Trophoblast cell (in vitro differentiated cells and primary cell): ENCODE data around the gene ACSM2A.
"Not testable (repeated sequence)": the region's sequence is repeated elsewhere in the genome, so short reads cannot be mapped to it uniquely, and the experiment has no call there.

Source experiments
- DNase-seq, 2 donors: peaks; one replicate each; pipeline ENCODE4 v3.0.0-alpha.2; 2016
- H2AFZ ChIP-seq: 2 replicates; pipeline ENCODE4 v1.6.1; 2013; ENCODE audit warnings: low read length, moderate library complexity, mild to moderate bottlenecking; ENCODE audit not compliant: insufficient read depth, poor library complexity
- H2AK5ac ChIP-seq: 2 replicates; pipeline ENCODE4 v1.6.1; 2013; ENCODE audit warnings: mild to moderate bottlenecking, low read length
- H2BK120ac ChIP-seq: 2 replicates; pipeline ENCODE4 v1.6.1; 2013; ENCODE audit warnings: low read length, mild to moderate bottlenecking, moderate library complexity; ENCODE audit not compliant: insufficient read depth, poor library complexity
- H2BK12ac ChIP-seq: 2 replicates; pipeline ENCODE4 v1.6.1; 2013; ENCODE audit warnings: mild to moderate bottlenecking, low read length, moderate library complexity
- H2BK5ac ChIP-seq: 2 replicates; pipeline ENCODE4 v1.6.1; 2013; ENCODE audit warnings: low read length, low read depth, moderate library complexity, mild to moderate bottlenecking; ENCODE audit not compliant: poor library complexity
- H3K14ac ChIP-seq: 2 replicates; pipeline ENCODE4 v1.6.1; 2013; ENCODE audit warnings: mild to moderate bottlenecking, low read length
- H3K18ac ChIP-seq: 2 replicates; pipeline ENCODE4 v1.6.1; 2013; ENCODE audit warnings: mild to moderate bottlenecking, low read length
- H3K23ac ChIP-seq: 2 replicates; pipeline ENCODE4 v1.6.1; 2013; ENCODE audit warnings: low read length
- H3K27ac ChIP-seq: 2 replicates; pipeline ENCODE4 v1.5.1; 2013; ENCODE audit warnings: low read depth, mild to moderate bottlenecking, inconsistent platforms, low read length, moderate library complexity
- H3K27me3 ChIP-seq: 2 replicates; pipeline ENCODE4 v1.6.1; 2013; ENCODE audit warnings: inconsistent platforms, mild to moderate bottlenecking, low read length, moderate library complexity; ENCODE audit not compliant: insufficient read depth
- H3K36me3 ChIP-seq, 2 experiments: 1 replicate in 1 of 2; 2 replicates in 1 of 2; pipeline ENCODE4 v1.6.1; 2013; ENCODE audit warnings: low read length in 2 of 2, mild to moderate bottlenecking in 2 of 2, moderate library complexity in 1 of 2; ENCODE audit not compliant: insufficient read depth in 2 of 2, control insufficient read depth in 1 of 2
- H3K4ac ChIP-seq: 2 replicates; pipeline ENCODE4 v1.6.1; 2013; ENCODE audit warnings: low read depth, mild to moderate bottlenecking, low read length, moderate library complexity
- H3K4me1 ChIP-seq, 2 experiments: 1 replicate in 1 of 2; 2 replicates in 1 of 2; pipeline ENCODE4 v1.6.1; 2013; ENCODE audit warnings: low read length in 2 of 2, mild to moderate bottlenecking in 2 of 2, moderate library complexity in 1 of 2; ENCODE audit not compliant: insufficient read depth in 2 of 2, control insufficient read depth in 1 of 2
- H3K4me2 ChIP-seq: 2 replicates; pipeline ENCODE4 v1.6.1; 2013; ENCODE audit warnings: inconsistent platforms, mild to moderate bottlenecking, low read length, moderate library complexity
- H3K4me3 ChIP-seq: 2 replicates; pipeline ENCODE4 v1.5.1; 2013; ENCODE audit warnings: mild to moderate bottlenecking, low read depth, low read length, inconsistent platforms
- H3K79me1 ChIP-seq: one replicate; pipeline ENCODE4 v1.6.1; 2013; ENCODE audit warnings: low read length
- H3K79me2 ChIP-seq: 2 replicates; pipeline ENCODE4 v1.6.1; 2013; ENCODE audit warnings: low read length, mild to moderate bottlenecking; ENCODE audit not compliant: control insufficient read depth, insufficient read depth, poor library complexity
- H3K9ac ChIP-seq: 2 replicates; pipeline ENCODE4 v1.6.1; 2013; ENCODE audit warnings: mild to moderate bottlenecking, low read length
- H3K9me3 ChIP-seq: 2 replicates; pipeline ENCODE4 v1.6.1; 2013; ENCODE audit warnings: low read depth, mild to moderate bottlenecking, control low read depth, inconsistent platforms, low read length; ENCODE audit not compliant: insufficient read depth
- H4K12ac ChIP-seq: 2 replicates; pipeline ENCODE4 v1.6.1; 2013; ENCODE audit warnings: low read depth, mild to moderate bottlenecking, low read length, moderate library complexity
- H4K8ac ChIP-seq: 2 replicates; pipeline ENCODE4 v1.6.1; 2013; ENCODE audit warnings: low read depth, mild to moderate bottlenecking, low read length, moderate library complexity
- H4K91ac ChIP-seq: one replicate; pipeline ENCODE4 v1.6.1; 2013; ENCODE audit warnings: low read depth, mild to moderate bottlenecking, low read length, moderate library complexity
- WGBS: extraction: QIAGEN DNeasy Blood & Tissue Kit; methylation state at CpG from one replicate; pipeline ENCODE4 v1.1.7; 2013; ENCODE audit warnings: missing lambda C conversion rate; ENCODE audit not compliant: insufficient read length, insufficient coverage; ENCODE audit errors: extremely low coverage; 5-methylcytosine and 5-hydroxymethylcytosine counted together

Gene ACSM2A

GRCh38 chr16:20517149-20517548 lies 65.8 kb downstream of the ACSM2A start:
- Histone ChIP-seq H3K79me1 (no peaks in the 10 kb centered on the region), H3K27ac (no peak overlapping the region)
- no peak for DNase-seq

GRCh38 chr16:20519231-20519630 lies 67.9 kb downstream of the ACSM2A start:
- H2BK5ac ChIP-seq, result no peak overlapping the region
- H3K9ac ChIP-seq, result no peak overlapping the region
- H3K27ac ChIP-seq, result no peak overlapping the region
- no peak for DNase-seq
- no peak overlapping the region for H3K4ac ChIP-seq
- H4K12ac ChIP-seq, result no peak overlapping the region
- no peaks in the 10 kb centered on the region for H3K27me3 ChIP-seq
- no peaks in the 10 kb centered on the region for H3K79me2 ChIP-seq
- H3K23ac ChIP-seq, result no peak overlapping the region
- H3K18ac ChIP-seq, result no peak overlapping the region
- H2BK12ac ChIP-seq, result no peak overlapping the region
- H4K8ac ChIP-seq, result no peak overlapping the region
- H2BK120ac ChIP-seq, result no peak overlapping the region
- no peaks in the 10 kb centered on the region for H3K4me1 ChIP-seq
- no peak overlapping the region for H3K4me3 ChIP-seq
- no peak overlapping the region for H3K4me2 ChIP-seq
- no CpG with 5 or more reads among the region's 3 CpGs for WGBS
- no peak overlapping the region for H4K91ac ChIP-seq
- H3K9me3 ChIP-seq, result peaks cover 3% of the 10 kb centered on the region
- H2AK5ac ChIP-seq, result no peak overlapping the region
- H3K79me1 ChIP-seq, result no peaks in the 10 kb centered on the region
- no peaks in the 10 kb centered on the region for H3K36me3 ChIP-seq
- H2AFZ ChIP-seq, result no peak overlapping the region
- H3K14ac ChIP-seq, result no peak overlapping the region

More at GRCh38 chr16:20517149-20517548, 65.8 kb downstream of the ACSM2A start:
- Histone ChIP-seq H2BK12ac (no peak overlapping the region), H3K9ac (no peak overlapping the region), H3K4me3 (no peak overlapping the region), H2BK120ac (no peak overlapping the region), H3K27me3 (no peaks in the 10 kb centered on the region), H3K79me2 (no peaks in the 10 kb centered on the region), H2AFZ (no peak overlapping the region), H4K91ac (no peak overlapping the region), H2AK5ac (no peak overlapping the region), H4K12ac (no peak overlapping the region), H3K36me3 (no peaks in the 10 kb centered on the region), H3K4me1 (no peaks in the 10 kb centered on the region), H3K23ac (no peak overlapping the region), H3K4me2 (no peak overlapping the region), H2BK5ac (no peak overlapping the region), H3K4ac (no peak overlapping the region), H3K18ac (no peak overlapping the region), H3K9me3 (peaks cover 3% of the 10 kb centered on the region), H4K8ac (no peak overlapping the region), H3K14ac (no peak overlapping the region)
- no CpG with 5 or more reads among the region's 3 CpGs for WGBS

- no peak overlapping the region for H3K9ac ChIP-seq
- H2BK5ac ChIP-seq, result no peak overlapping the region
- peaks cover 3% of the 10 kb centered on the region for H3K9me3 ChIP-seq
- no peak overlapping the region for H2AFZ ChIP-seq
- no peak overlapping the region for H4K91ac ChIP-seq
- H3K4ac ChIP-seq, result no peak overlapping the region
- no peak overlapping the region for H2AK5ac ChIP-seq
- no peak overlapping the region for H4K8ac ChIP-seq
- H4K12ac ChIP-seq, result no peak overlapping the region
- DNase-seq, result no peak
- no peaks in the 10 kb centered on the region for H3K79me2 ChIP-seq
- no peak overlapping the region for H3K4me2 ChIP-seq
- H3K18ac ChIP-seq, result no peak overlapping the region
- no peaks in the 10 kb centered on the region for H3K4me1 ChIP-seq
- H2BK120ac ChIP-seq, result no peak overlapping the region
- H3K4me3 ChIP-seq, result no peak overlapping the region
- no peak overlapping the region for H2BK12ac ChIP-seq
- no peak overlapping the region for H3K14ac ChIP-seq
- H3K27me3 ChIP-seq, result no peaks in the 10 kb centered on the region
- H3K36me3 ChIP-seq, result no peaks in the 10 kb centered on the region
- H3K27ac ChIP-seq, result no peak overlapping the region
- H3K79me1 ChIP-seq, result no peaks in the 10 kb centered on the region
- no CpG with 5 or more reads among the region's 1 CpG for WGBS
- no peak overlapping the region for H3K23ac ChIP-seq
Measured at GRCh38 chr16:20520103-20520502, 68.8 kb downstream of the ACSM2A start.

GRCh38 chr16:20531795-20532194 lies 80.5 kb downstream of the ACSM2A start:
- not testable (repeated sequence) for H3K4ac ChIP-seq, H2BK12ac ChIP-seq, H4K12ac ChIP-seq, H3K9me3 ChIP-seq, H2BK5ac ChIP-seq, H4K8ac ChIP-seq, DNase-seq, H3K14ac ChIP-seq, H3K9ac ChIP-seq, H4K91ac ChIP-seq, H3K4me2 ChIP-seq, H3K27me3 ChIP-seq, H3K23ac ChIP-seq, H2AK5ac ChIP-seq, H3K4me1 ChIP-seq, H3K79me2 ChIP-seq, H3K18ac ChIP-seq, H3K4me3 ChIP-seq, H3K36me3 ChIP-seq, H3K79me1 ChIP-seq, H3K27ac ChIP-seq, H2AFZ ChIP-seq, H2BK120ac ChIP-seq
- no CpG with 5 or more reads among the region's 13 CpGs for WGBS
